H1 (cell line): ENCODE results near the gene KLHL21. TPM values are rescaled to one million over a fixed set of nuclear protein-coding genes. Genes with fewer than 3 reads are reported as not detected.

ENCODE experiments used
- CTCF ChIA-PET: fragments of 300-600 bp; sonication (Branson Sonifier 250); formaldehyde crosslinking; loops from one replicate; lab custom pipeline; 2021; ENCODE audit not compliant: partially characterized antibody; lab: Charles Lee
- POLR2A ChIA-PET: fragments of 300-600 bp; sonication (Branson Sonifier 250); formaldehyde crosslinking; loops from one replicate; lab custom pipeline; 2021; ENCODE audit warnings: inconsistent platforms; ENCODE audit not compliant: partially characterized antibody; lab: Charles Lee
- DNase-seq, 2 experiments: peaks; one replicate each; pipeline versions ENCODE4 v3.0.0 to v3.0.0-alpha.2; 2010 to 2022; ENCODE audit warnings: low spot score in 2 of 2, low read depth in 1 of 2, mixed read lengths in 1 of 2
- FAIRE-seq: peaks from 2 replicates; lab custom pipeline; 2011; peaks lifted over from hg19 to GRCh38; lab: Jason Lieb, UNC
- H2AFZ ChIP-seq: 2 replicates; pipeline ENCODE4 v1.8.1; 2012; ENCODE audit warnings: low read length, inconsistent platforms
- H2AK5ac ChIP-seq: 2 replicates; pipeline ENCODE4 v1.6.1; 2013; ENCODE audit warnings: low read depth, low read length
- H2BK120ac ChIP-seq: replicated peaks from 2 replicates; pipeline ENCODE3; 2013; ENCODE audit warnings: low read depth, low read length, inconsistent platforms
- H2BK12ac ChIP-seq: 2 replicates; pipeline ENCODE4 v1.6.1; 2013; ENCODE audit warnings: low read depth, low read length
- H2BK15ac ChIP-seq: 2 replicates; pipeline ENCODE4 v1.6.1; 2013; ENCODE audit warnings: low read length
- H2BK20ac ChIP-seq: 2 replicates; pipeline ENCODE4 v1.6.1; 2013; ENCODE audit warnings: low read length
- H2BK5ac ChIP-seq: 2 replicates; pipeline ENCODE4 v1.6.1; 2013; ENCODE audit warnings: low read depth, low read length
- H3K14ac ChIP-seq: 2 replicates; pipeline ENCODE4 v1.6.1; 2013; ENCODE audit warnings: inconsistent platforms; ENCODE audit not compliant: insufficient read length
- H3K18ac ChIP-seq: 2 replicates; pipeline ENCODE4 v1.6.1; 2013; ENCODE audit warnings: low read length; ENCODE audit errors: extremely low read depth
- H3K23ac ChIP-seq: 2 replicates; pipeline ENCODE4 v1.6.1; 2013; ENCODE audit warnings: inconsistent platforms; ENCODE audit not compliant: insufficient read length
- H3K23me2 ChIP-seq: 2 replicates; pipeline ENCODE4 v1.6.1; 2013; ENCODE audit warnings: low read depth, low read length
- H3K27ac ChIP-seq: 2 replicates; pipeline ENCODE4 v1.6.1; 2011; ENCODE audit warnings: low read depth, low read length, inconsistent platforms
- H3K27me3 ChIP-seq, 4 experiments: replicated peaks in 1 of 4; 1 replicate in 1 of 4; 2 replicates in 3 of 4; pipeline versions ENCODE4 v1.6.1 to v1.8.1; 2011 to 2013; ENCODE audit warnings: low read length in 3 of 4, mild to moderate bottlenecking in 3 of 4, inconsistent platforms in 2 of 4, mixed read lengths in 2 of 4, moderate library complexity in 1 of 4; ENCODE audit not compliant: control insufficient read depth in 3 of 4, insufficient read depth in 3 of 4; ENCODE audit errors: extremely low read depth in 1 of 4
- H3K36me3 ChIP-seq, 4 experiments: 2 replicates each; pipeline versions ENCODE4 v1.6.1 to v1.8.1; 2011 to 2013; ENCODE audit warnings: mild to moderate bottlenecking in 4 of 4, low read length in 3 of 4, moderate library complexity in 2 of 4, control low read depth in 1 of 4, inconsistent platforms in 1 of 4; ENCODE audit not compliant: insufficient read depth in 4 of 4, control insufficient read depth in 2 of 4
- H3K4ac ChIP-seq: replicated peaks from 2 replicates; pipeline ENCODE3; 2013; ENCODE audit warnings: low read length, low read depth, mixed read lengths, inconsistent platforms; ENCODE audit not compliant: insufficient read length
- H3K4me1 ChIP-seq, 4 experiments: replicated peaks in 1 of 4; 1 replicate in 1 of 4; 2 replicates in 3 of 4; pipeline versions ENCODE4 v1.6.1 to v1.8.1; 2011 to 2013; ENCODE audit warnings: low read length in 3 of 4, inconsistent platforms in 2 of 4, mixed read lengths in 1 of 4; ENCODE audit not compliant: insufficient read depth in 4 of 4, control insufficient read depth in 3 of 4
- H3K4me2 ChIP-seq, 2 experiments: 2 replicates each; pipeline versions ENCODE4 v1.6.1 to v1.8.1; 2011 to 2013; ENCODE audit warnings: low read depth in 2 of 2, low read length in 2 of 2, control low read depth in 1 of 2, inconsistent platforms in 1 of 2, mild to moderate bottlenecking in 1 of 2; ENCODE audit not compliant: insufficient read depth in 1 of 2
- H3K4me3 ChIP-seq, 4 experiments: fragments of 200-600, 300-600 bp in 1 of 4; sonication (generic), shearing (Covaris generic), sonication (Bioruptor Twin) in 1 of 4; 2 replicates each; pipeline versions ENCODE4 v1.5.1 to v1.8.1; 2011 to 2016; ENCODE audit warnings: low read length in 4 of 4, low read depth in 3 of 4, control low read depth in 2 of 4, inconsistent platforms in 2 of 4, mild to moderate bottlenecking in 2 of 4, mixed read lengths in 1 of 4, moderate library complexity in 1 of 4; ENCODE audit not compliant: insufficient read depth in 2 of 4; ENCODE audit errors: extremely low read depth in 1 of 4
- H3K56ac ChIP-seq: replicated peaks from 2 replicates; pipeline ENCODE3; 2013; ENCODE audit warnings: low read depth, mild to moderate bottlenecking, mixed read lengths, low read length, inconsistent platforms; ENCODE audit not compliant: insufficient read length
- H3K79me1 ChIP-seq: 2 replicates; pipeline ENCODE4 v1.6.1; 2013; ENCODE audit warnings: low read depth, low read length, control low read depth
- H3K79me2 ChIP-seq, 2 experiments: 2 replicates each; pipeline versions ENCODE4 v1.6.1 to v1.8.1; 2012 to 2013; ENCODE audit warnings: low read length in 2 of 2, mild to moderate bottlenecking in 2 of 2, inconsistent platforms in 1 of 2; ENCODE audit not compliant: insufficient read depth in 2 of 2, control insufficient read depth in 1 of 2
- H3K9ac ChIP-seq, 4 experiments: replicated peaks in 1 of 4; 1 replicate in 1 of 4; 2 replicates in 3 of 4; pipeline versions ENCODE4 v1.6.1 to v1.8.1; 2011 to 2013; ENCODE audit warnings: low read depth in 3 of 4, low read length in 3 of 4, control low read depth in 2 of 4, mild to moderate bottlenecking in 2 of 4, moderate library complexity in 2 of 4, inconsistent platforms in 1 of 4; ENCODE audit errors: extremely low read depth in 1 of 4
- H3K9me3 ChIP-seq, 2 experiments: 2 replicates each; pipeline versions ENCODE4 v1.6.1 to v1.8.1; 2012 to 2013; ENCODE audit warnings: mild to moderate bottlenecking in 2 of 2, moderate library complexity in 2 of 2, control low read depth in 1 of 2, inconsistent platforms in 1 of 2, low read depth in 1 of 2, low read length in 1 of 2, mixed read lengths in 1 of 2; ENCODE audit not compliant: insufficient read depth in 2 of 2
- H4K20me1 ChIP-seq, 2 experiments: replicated peaks in 1 of 2; 2 replicates each; pipeline versions ENCODE3 to v1.8.1; 2011 to 2013; ENCODE audit warnings: inconsistent platforms in 2 of 2, low read length in 2 of 2, mild to moderate bottlenecking in 1 of 2; ENCODE audit not compliant: insufficient read depth in 2 of 2, control insufficient read depth in 1 of 2
- H4K5ac ChIP-seq: 2 replicates; pipeline ENCODE4 v1.6.1; 2013; ENCODE audit warnings: low read length, low read depth, mixed read lengths, inconsistent platforms; ENCODE audit not compliant: insufficient read length
- H4K8ac ChIP-seq: 2 replicates; pipeline ENCODE4 v1.8.0; 2013; ENCODE audit warnings: mild to moderate bottlenecking, moderate library complexity, low read length, inconsistent platforms; ENCODE audit not compliant: insufficient read depth; ENCODE audit errors: extremely low read depth
- H4K91ac ChIP-seq: replicated peaks from 2 replicates; pipeline ENCODE3; 2013; ENCODE audit warnings: low read length, mixed read lengths, inconsistent platforms; ENCODE audit not compliant: insufficient read length
- CTBP2 ChIP-seq: IDR thresholded peaks from 2 replicates; pipeline ENCODE4 v1.7.0; 2011; ENCODE audit warnings: borderline replicate concordance, mild to moderate bottlenecking, moderate library complexity, mixed read lengths, low read length; ENCODE audit not compliant: insufficient read depth, insufficient read length
- JUN ChIP-seq: IDR thresholded peaks from 2 replicates; pipeline ENCODE4 v1.6.1; 2011; ENCODE audit warnings: low read depth, mild to moderate bottlenecking, improper control_type of control experiment, low read length
- KDM1A ChIP-seq: fragments of 200-600, 300-600 bp; sonication (generic); IDR thresholded peaks from 2 replicates; pipeline ENCODE4 v1.7.1; 2016; ENCODE audit warnings: mild to moderate bottlenecking, low read length, borderline replicate concordance
- TBP ChIP-seq: IDR thresholded peaks from 2 replicates; pipeline ENCODE4 v1.6.1; 2011; ENCODE audit warnings: low read depth, low read length, improper control_type of control experiment
- USF2 ChIP-seq: IDR thresholded peaks from 2 replicates; pipeline ENCODE4 v1.6.1; 2011; ENCODE audit warnings: low read length, improper control_type of control experiment
- WGBS, 2 experiments: shearing (Covaris generic) in 1 of 2; methylation state at CpG; one replicate each; pipeline versions ENCODE4 v1.1.6 to v1.1.7; 2013 to 2015; ENCODE audit warnings: low lambda C conversion rate in 2 of 2, mixed read lengths in 2 of 2, inconsistent platforms in 1 of 2, low coverage in 1 of 2, missing lambda C conversion rate in 1 of 2; ENCODE audit not compliant: insufficient replicate concordance in 2 of 2, insufficient coverage in 1 of 2, insufficient read length in 1 of 2; ENCODE audit errors: extremely low coverage in 1 of 2, missing lambda C conversion rate in 1 of 2; 5-methylcytosine and 5-hydroxymethylcytosine counted together
- polyA plus RNA-seq, 7 experiments: library from polyadenylated mRNA; depleted of rRNA in 3 of 7; stranded (reverse) in 5 of 7; unstranded in 2 of 7; fragments of >200 nt in 5 of 7; fragments of 200-250 nt in 2 of 7; gene quantifications; 1 replicate in 5 of 7; 2 replicates in 1 of 7; 4 replicates in 1 of 7; pipeline versions ENCODE4 v1.2.1 to v1.2.3, GENCODE V29; 2011 to 2013; ENCODE audit warnings: missing spikeins in 2 of 7, mixed read lengths in 2 of 7
- total RNA-seq: library from RNA; stranded (reverse); fragmentation: NEBNext Ultra II Directional; extraction: Animal tissue kit (Norgen Biotek cat#: 25700); gene quantifications from 2 replicates; pipeline ENCODE4 v1.2.1, GENCODE V29; 2021

Gene KLHL21
- total and polyA plus RNA-seq, 2 of the 8 experiments (the other 6 are each of a cell fraction or from before 2014, with no cell fraction given) = 11.9 to 22.3 TPM

GRCh38 chr1:6570100-6570499, 32.6 kb downstream of the KLHL21 start:
- H3K79me1 ChIP-seq = no peaks in the 10 kb centered on the region
- H3K56ac ChIP-seq = no peak overlapping the region
- no peaks in the 10 kb centered on the region; the same call in 1 of the 2 replicates for H3K23me2 ChIP-seq
- H2BK120ac ChIP-seq = no peak overlapping the region
- DNase-seq (no peak), FAIRE-seq (no peak)
- no peak overlapping the region for H2BK15ac ChIP-seq
- no peak overlapping the region for H2BK20ac ChIP-seq
- H3K4me2 ChIP-seq = no peak overlapping the region
- 79% methylated on average over 3 of the region's 3 CpGs; no CpG with 5 or more reads in 1 of the 2 experiments for WGBS, 2 experiments
- no peak overlapping the region for H3K23ac ChIP-seq
- no peak overlapping the region for H2AK5ac ChIP-seq
- no peak overlapping the region for H2BK12ac ChIP-seq
- POLR2A ChIA-PET = interaction anchor here (0.8 to 2.4 kb wide), 2 partner anchors 11 to 34 kb away, joined by 3 to 8 read pairs; no protein-coding TSS in a partner anchor
- TF ChIP-seq JUN = no peak
- no peak for TF ChIP-seq TBP
- no peak for TF ChIP-seq CTBP2
- TF ChIP-seq USF2 = no peak
- TF ChIP-seq KDM1A = no peak
- H3K4me3 ChIP-seq = no peak overlapping the region
- H3K27ac ChIP-seq = no peak overlapping the region
- peaks cover 0 to 4% (median 2%) of the 10 kb centered on the region in 4 experiments; a peak in 3 of 7 replicates for H3K4me1 ChIP-seq
- no peak overlapping the region for H3K18ac ChIP-seq
- no peak overlapping the region for H2AFZ ChIP-seq
- no peak overlapping the region for H4K5ac ChIP-seq
- CTCF ChIA-PET = interaction anchor here (1.4 to 2.3 kb wide), 3 partner anchors 9 to 76 kb away, joined by 4 to 10 read pairs (median 7); partner anchors contain the start of gene NOL9
- H2BK5ac ChIP-seq = no peak overlapping the region
- H4K20me1 ChIP-seq = peaks cover 0 to 1% of the 10 kb centered on the region in 2 experiments
- H4K8ac ChIP-seq = no peak overlapping the region
- no peaks in the 10 kb centered on the region for H3K36me3 ChIP-seq
- H3K14ac ChIP-seq = no peak overlapping the region
- H4K91ac ChIP-seq = no peak overlapping the region
- no peak overlapping the region for H3K9ac ChIP-seq
- H3K79me2 ChIP-seq = no peaks in the 10 kb centered on the region
- H3K4ac ChIP-seq = no peak overlapping the region
- peaks cover 0 to 2% (median 0%) of the 10 kb centered on the region in 4 experiments; a peak in 1 of 7 replicates for H3K27me3 ChIP-seq
- H3K9me3 ChIP-seq = no peaks in the 10 kb centered on the region
